C4-2B (cell line): ENCODE data around the gene HS3ST5.

ENCODE experiments used
- ZFX ChIP-seq: fragments of 450-650 bp; IDR thresholded peaks from 2 replicates; pipeline ENCODE4 v1.6.1; 2017
- TF ChIP-seq, protein P1 (sequence below): fragments of 450-650 bp; conservative IDR thresholded peaks from 2 replicates; pipeline ENCODE4 v1.5.1; 2017; ENCODE audit warnings: mild to moderate bottlenecking

DNA sequence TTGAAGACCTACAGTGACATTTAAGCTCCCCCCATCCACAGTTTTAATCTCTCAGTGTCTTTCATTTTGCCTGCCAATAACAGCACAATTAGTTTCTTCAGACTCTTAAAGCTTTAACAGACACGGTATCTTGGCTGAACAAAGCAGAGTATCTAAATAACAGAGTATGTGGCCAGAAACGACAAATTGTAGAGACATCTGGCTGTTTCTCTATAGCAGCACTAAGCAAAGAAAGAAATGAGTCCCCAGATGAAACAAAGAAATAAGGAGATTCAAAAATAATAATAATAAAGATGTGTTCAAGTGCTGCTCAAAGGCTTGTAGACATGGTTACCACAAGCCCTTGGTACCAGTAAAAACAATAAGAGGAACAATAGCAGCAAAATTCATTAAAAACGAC, 274.1 kb downstream of the HS3ST5 start:
- TF ChIP-seq ZFX: no peak
- TF ChIP-seq, protein P1, sequence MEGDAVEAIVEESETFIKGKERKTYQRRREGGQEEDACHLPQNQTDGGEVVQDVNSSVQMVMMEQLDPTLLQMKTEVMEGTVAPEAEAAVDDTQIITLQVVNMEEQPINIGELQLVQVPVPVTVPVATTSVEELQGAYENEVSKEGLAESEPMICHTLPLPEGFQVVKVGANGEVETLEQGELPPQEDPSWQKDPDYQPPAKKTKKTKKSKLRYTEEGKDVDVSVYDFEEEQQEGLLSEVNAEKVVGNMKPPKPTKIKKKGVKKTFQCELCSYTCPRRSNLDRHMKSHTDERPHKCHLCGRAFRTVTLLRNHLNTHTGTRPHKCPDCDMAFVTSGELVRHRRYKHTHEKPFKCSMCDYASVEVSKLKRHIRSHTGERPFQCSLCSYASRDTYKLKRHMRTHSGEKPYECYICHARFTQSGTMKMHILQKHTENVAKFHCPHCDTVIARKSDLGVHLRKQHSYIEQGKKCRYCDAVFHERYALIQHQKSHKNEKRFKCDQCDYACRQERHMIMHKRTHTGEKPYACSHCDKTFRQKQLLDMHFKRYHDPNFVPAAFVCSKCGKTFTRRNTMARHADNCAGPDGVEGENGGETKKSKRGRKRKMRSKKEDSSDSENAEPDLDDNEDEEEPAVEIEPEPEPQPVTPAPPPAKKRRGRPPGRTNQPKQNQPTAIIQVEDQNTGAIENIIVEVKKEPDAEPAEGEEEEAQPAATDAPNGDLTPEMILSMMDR: no peak
